Skeletal muscle tissue (tissue), 4 donors: ENCODE data around the gene SECISBP2. TPM values are rescaled to one million over a fixed set of nuclear protein-coding genes. Genes with fewer than 3 reads are reported as not detected.
A peak's percentile ranks its signal among the peaks of the same experiment; 100 is the strongest.
"Not testable (repeated sequence)": the region's sequence is repeated elsewhere in the genome, so short reads cannot be mapped to it uniquely, and the experiment has no call there.

Source experiments
- H3K27ac ChIP-seq: one replicate; pipeline ENCODE4 v1.7.0; 2013; ENCODE audit warnings: mild to moderate bottlenecking, low read depth, low read length, inconsistent platforms
- H3K27me3 ChIP-seq, 3 donors: one replicate each; pipeline ENCODE4 v1.7.0; 2013; ENCODE audit warnings: low read length in 3 of 3; ENCODE audit not compliant: control insufficient read depth in 3 of 3, insufficient read depth in 3 of 3
- H3K36me3 ChIP-seq, 3 donors: one replicate each; pipeline ENCODE4 v1.7.0; 2013; ENCODE audit warnings: low read length in 3 of 3; ENCODE audit not compliant: control insufficient read depth in 3 of 3, insufficient read depth in 3 of 3
- H3K4me1 ChIP-seq, 3 donors: one replicate each; pipeline ENCODE4 v1.7.0; 2013; ENCODE audit warnings: low read length in 3 of 3, mild to moderate bottlenecking in 3 of 3; ENCODE audit not compliant: control insufficient read depth in 3 of 3, insufficient read depth in 3 of 3
- H3K4me3 ChIP-seq, 3 donors: one replicate each; pipeline ENCODE4 v1.7.0; 2013; ENCODE audit warnings: low read length in 3 of 3
- H3K9ac ChIP-seq, 3 donors: one replicate each; pipeline ENCODE4 v1.7.0; 2013; ENCODE audit warnings: low read length in 3 of 3, mild to moderate bottlenecking in 3 of 3, moderate library complexity in 2 of 3, low read depth in 1 of 3
- H3K9me3 ChIP-seq, 3 donors: one replicate each; pipeline ENCODE4 v1.7.0; 2013; ENCODE audit warnings: low read length in 3 of 3; ENCODE audit not compliant: control insufficient read depth in 3 of 3
- total RNA-seq: library from RNA; depleted of rRNA; stranded (reverse); fragments of >200 nt; gene quantifications from one replicate; pipeline ENCODE4 v1.2.3, GENCODE V29; 2014
- donor health status: Osteomylitis.

The SECISBP2 gene
- total RNA-seq, 1 donor from 2014 or later, result 42.8 TPM

GRCh38 chr9:89282248-89282968 lies 35.9 kb upstream of the SECISBP2 start:
- H3K27me3 ChIP-seq, H3K9me3 ChIP-seq, H3K4me1 ChIP-seq, H3K36me3 ChIP-seq, H3K27ac ChIP-seq: not testable (repeated sequence)
- Histone ChIP-seq H3K9ac (peak overlapping the region in 1 of 3 donors; percentile 3), H3K4me3 (peak overlapping the region in 1 of 3 donors; percentile 13)

- H3K36me3 ChIP-seq, result no peaks in the 10 kb centered on the region
- H3K27me3 ChIP-seq, result no peaks in the 10 kb centered on the region
- H3K4me1 ChIP-seq, result no peaks in the 10 kb centered on the region
- no peak overlapping the region for H3K9ac ChIP-seq
- H3K9me3 ChIP-seq, result no peaks in the 10 kb centered on the region
- no peak overlapping the region for H3K27ac ChIP-seq
- H3K4me3 ChIP-seq, result no peak overlapping the region
These were observed 34.2 kb upstream of the SECISBP2 start for GRCh38 chr9:89284076-89284475.

GRCh38 chr9:89291741-89292140 lies 26.6 kb upstream of the SECISBP2 start:
- Histone ChIP-seq H3K36me3 (no peaks in the 10 kb centered on the region), H3K27me3 (no peaks in the 10 kb centered on the region), H3K9ac (no peak overlapping the region), H3K4me3 (no peak overlapping the region), H3K4me1 (no peaks in the 10 kb centered on the region), H3K9me3 (peaks cover 0 to 2% (median 0%) of the 10 kb centered on the region in 3 donors), H3K27ac (no peak overlapping the region)

GRCh38 chr9:89293014-89293413 lies 25.3 kb upstream of the SECISBP2 start:
- H3K4me3 ChIP-seq, result no peak overlapping the region
- no peaks in the 10 kb centered on the region for H3K27me3 ChIP-seq
- H3K4me1 ChIP-seq, result no peaks in the 10 kb centered on the region
- no peaks in the 10 kb centered on the region for H3K36me3 ChIP-seq
- H3K9ac ChIP-seq, result no peak overlapping the region
- H3K9me3 ChIP-seq, result peaks cover 0 to 2% (median 0%) of the 10 kb centered on the region in 3 donors
- no peak overlapping the region for H3K27ac ChIP-seq

- Histone ChIP-seq H3K27ac (no peak overlapping the region), H3K4me1 (no peaks in the 10 kb centered on the region), H3K4me3 (no peak overlapping the region), H3K27me3 (no peaks in the 10 kb centered on the region), H3K36me3 (no peaks in the 10 kb centered on the region), H3K9me3 (peaks cover 0 to 2% (median 0%) of the 10 kb centered on the region in 3 donors), H3K9ac (no peak overlapping the region)
These were observed 22.9 kb upstream of the SECISBP2 start for GRCh38 chr9:89295400-89295799.

GRCh38 chr9:89301996-89302395 lies 16.3 kb upstream of the SECISBP2 start:
- not testable (repeated sequence) for H3K27me3 ChIP-seq, H3K9me3 ChIP-seq, H3K27ac ChIP-seq, H3K4me3 ChIP-seq, H3K4me1 ChIP-seq, H3K36me3 ChIP-seq, H3K9ac ChIP-seq

- Histone ChIP-seq H3K36me3 (peaks cover 0 to 6% (median 3%) of the 10 kb centered on the region in 3 donors), H3K9me3 (no peaks in the 10 kb centered on the region), H3K4me3 (no peak overlapping the region), H3K27me3 (no peaks in the 10 kb centered on the region), H3K27ac (no peak overlapping the region), H3K4me1 (peaks cover 0 to 4% (median 3%) of the 10 kb centered on the region in 3 donors), H3K9ac (no peak overlapping the region)
These were observed 14.1 kb upstream of the SECISBP2 start for GRCh38 chr9:89304020-89304833.

GRCh38 chr9:89304834-89305188 lies 13.5 kb upstream of the SECISBP2 start:
- Histone ChIP-seq H3K9me3 (no peaks in the 10 kb centered on the region), H3K36me3 (peaks cover 0 to 6% (median 3%) of the 10 kb centered on the region in 3 donors), H3K4me1 (peaks cover 6 to 10% (median 9%) of the 10 kb centered on the region in 3 donors), H3K9ac (no peak overlapping the region), H3K27ac (no peak overlapping the region), H3K4me3 (no peak overlapping the region), H3K27me3 (no peaks in the 10 kb centered on the region)

GRCh38 chr9:89305868-89306267 lies 12.4 kb upstream of the SECISBP2 start:
- Histone ChIP-seq H3K9me3 (no peaks in the 10 kb centered on the region), H3K4me1 (peaks cover 7 to 15% (median 10%) of the 10 kb centered on the region in 3 donors), H3K27me3 (no peaks in the 10 kb centered on the region), H3K4me3 (no peak overlapping the region), H3K9ac (peak overlapping the region in 2 of 3 donors; percentile 25 to 28), H3K36me3 (peaks cover 0 to 6% (median 3%) of the 10 kb centered on the region in 3 donors), H3K27ac (peak overlapping the region; percentile 46)

GRCh38 chr9:89309166-89309565 lies 9.1 kb upstream of the SECISBP2 start:
- Histone ChIP-seq H3K9ac (peak overlapping the region in 2 of 3 donors; percentile 95 to 98), H3K27me3 (peaks cover 0 to 9% (median 0%) of the 10 kb centered on the region in 3 donors), H3K36me3 (peaks cover 0 to 6% (median 3%) of the 10 kb centered on the region in 3 donors), H3K4me1 (peaks cover 14 to 27% (median 16%) of the 10 kb centered on the region in 3 donors), H3K27ac (peak overlapping the region; percentile 100), H3K4me3 (no peak overlapping the region), H3K9me3 (no peaks in the 10 kb centered on the region)
